ENCODE results near the gene ZNF716.
A peak's percentile ranks its signal among the peaks of the same experiment; 100 is the strongest.
"Not testable (repeated sequence)": the region's sequence is repeated elsewhere in the genome, so short reads cannot be mapped to it uniquely, and the experiment has no call there.

Gene ZNF716

DNA sequence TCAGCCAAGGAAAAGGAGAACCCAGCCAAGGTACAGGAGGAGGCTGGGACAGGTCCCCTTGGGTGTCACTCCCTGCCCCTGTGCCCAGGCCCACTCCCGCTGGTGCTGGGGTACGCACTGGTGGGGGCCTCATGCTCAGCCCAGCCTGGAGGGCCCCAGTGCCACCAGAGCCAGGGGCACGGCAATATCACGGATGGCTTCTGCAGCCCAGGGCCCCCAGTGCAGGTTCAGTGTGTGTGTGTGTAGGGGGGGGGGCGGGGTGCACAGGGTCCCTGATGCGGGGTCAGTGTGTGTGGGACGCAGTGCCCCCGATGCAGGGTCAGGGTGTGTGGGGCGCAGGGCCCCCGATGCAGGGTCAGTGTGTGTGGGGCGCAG, 23.4 kb upstream of the ZNF716 start:
- no peak for DNase-seq (ENCODE audit: low spot score)

DNA sequence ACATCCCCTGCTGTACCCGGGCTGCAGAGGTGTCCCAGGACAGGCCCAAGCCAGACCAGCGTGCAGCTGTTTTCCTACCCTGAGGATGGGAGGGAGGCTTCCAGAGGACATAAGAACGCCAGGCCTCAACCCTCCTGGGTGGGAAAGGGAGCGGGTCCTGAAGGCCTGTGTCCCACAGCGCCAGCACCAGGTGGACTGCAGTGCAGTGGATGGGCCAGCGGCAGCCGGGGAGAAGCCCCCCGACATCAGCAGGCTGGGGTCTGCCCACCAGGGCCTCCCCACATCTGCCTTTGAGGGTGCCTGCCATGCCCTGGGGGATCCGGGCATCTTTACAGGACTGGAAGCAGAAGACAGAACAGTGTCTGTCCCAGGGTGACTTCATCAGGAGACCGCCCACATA, 22.8 kb upstream of the ZNF716 start:
- no peak for DNase-seq (ENCODE audit: low spot score)

DNA sequence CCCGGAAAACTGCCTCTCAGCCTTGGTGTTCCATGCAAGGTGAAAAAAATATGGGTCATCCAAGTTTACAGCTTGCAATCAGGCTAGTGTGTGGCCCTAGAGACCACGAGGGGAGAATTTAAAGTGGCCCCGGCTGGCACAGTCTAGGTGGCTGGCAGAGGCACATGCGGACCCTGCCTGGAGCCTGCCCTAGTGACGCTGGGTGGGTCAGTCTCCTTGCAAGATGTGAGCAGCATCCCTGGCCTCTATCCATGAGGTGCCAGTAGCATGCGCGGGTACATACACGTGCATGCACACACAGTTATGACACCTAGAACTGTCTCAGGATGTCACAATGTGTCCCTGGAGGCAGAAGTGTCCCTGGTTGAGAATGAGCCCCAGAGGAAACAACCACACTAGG, 22.4 kb upstream of the ZNF716 start:
- DNase-seq (ENCODE audit: low spot score), result no peak

DNA sequence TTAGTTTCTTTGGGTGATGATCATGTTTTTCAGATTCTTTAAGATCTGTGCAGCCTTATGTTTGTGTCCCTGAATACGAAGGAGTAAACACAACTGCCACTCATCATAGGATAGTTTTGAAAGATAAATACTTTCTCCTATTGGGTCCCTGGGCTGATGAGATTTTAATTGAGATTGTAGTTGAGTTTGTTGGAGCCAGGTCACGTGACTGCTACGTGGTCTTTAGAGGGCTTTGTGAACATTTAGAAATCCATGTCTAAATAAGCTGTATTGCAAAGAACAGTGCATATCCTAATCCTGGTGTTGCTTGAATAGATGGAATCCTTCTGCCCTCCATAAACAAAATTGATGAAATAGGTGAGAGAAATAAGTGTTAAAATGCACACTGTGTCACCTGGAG, 17.4 kb upstream of the ZNF716 start:
- no peak for DNase-seq (ENCODE audit: low spot score)

DNA sequence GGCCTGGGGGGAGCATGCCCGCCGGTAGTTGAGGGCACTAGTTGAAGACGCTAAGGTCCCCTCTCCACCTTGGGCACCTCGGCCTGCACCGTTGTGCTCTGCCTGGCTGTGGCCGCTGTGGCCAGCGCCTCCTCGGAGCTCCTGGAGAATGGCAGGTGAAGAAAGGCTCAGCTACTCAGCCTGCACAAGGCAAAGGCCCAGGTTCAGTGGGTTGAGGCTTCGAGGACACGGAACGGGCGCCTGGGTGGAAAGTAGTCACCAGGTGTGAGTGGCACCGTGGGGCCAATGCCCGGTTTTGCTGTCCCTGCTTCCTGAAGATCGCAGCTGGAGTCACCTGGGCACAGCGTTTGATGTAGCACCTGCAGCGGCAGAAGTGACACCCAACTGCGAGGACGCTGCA, 12.4 kb upstream of the ZNF716 start:
- DNase-seq (ENCODE audit: low spot score), result no peak

DNA sequence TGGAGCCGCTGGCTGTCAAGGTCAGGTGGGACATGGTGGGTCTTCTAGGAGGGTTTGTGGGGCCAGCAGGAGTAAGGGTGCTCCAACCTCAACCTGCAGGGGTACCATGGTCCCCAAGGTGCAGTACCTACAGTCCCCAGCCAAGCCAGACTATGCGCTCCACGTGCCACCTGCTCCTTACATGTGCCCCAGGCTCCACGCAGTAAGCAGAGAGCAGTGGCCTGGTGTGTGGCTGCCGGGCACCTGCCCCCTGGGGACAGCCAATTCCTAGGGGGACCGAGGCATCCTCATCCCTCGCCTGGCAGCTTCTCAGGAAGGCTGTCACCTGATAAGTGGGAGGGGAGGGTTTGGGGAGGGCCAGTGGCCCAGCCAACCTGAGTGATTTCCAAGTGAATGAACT, 11.7 kb upstream of the ZNF716 start:
- DNase-seq (ENCODE audit: low spot score), result no peak

DNA sequence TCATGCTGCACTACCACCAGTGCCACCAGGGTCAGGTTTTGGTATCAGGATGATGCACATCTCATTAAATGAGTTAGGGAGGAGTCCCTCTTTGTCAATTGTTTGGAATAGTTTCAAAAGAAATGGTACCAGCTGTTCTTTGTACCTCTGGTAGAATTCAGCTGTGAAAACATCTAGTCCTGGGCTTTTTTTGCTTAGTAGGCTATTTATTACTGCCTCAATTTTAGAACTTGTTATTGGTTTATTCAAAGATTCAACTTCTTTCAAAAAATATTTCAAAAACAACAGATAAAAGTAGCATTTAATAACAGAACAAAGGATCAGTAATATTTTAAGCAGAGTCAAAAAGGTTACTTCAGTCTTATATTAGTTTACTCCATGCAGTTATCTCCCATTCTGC, 6.4 kb upstream of the ZNF716 start:
- DNase-seq (ENCODE audit: low spot score), result no peak

DNA sequence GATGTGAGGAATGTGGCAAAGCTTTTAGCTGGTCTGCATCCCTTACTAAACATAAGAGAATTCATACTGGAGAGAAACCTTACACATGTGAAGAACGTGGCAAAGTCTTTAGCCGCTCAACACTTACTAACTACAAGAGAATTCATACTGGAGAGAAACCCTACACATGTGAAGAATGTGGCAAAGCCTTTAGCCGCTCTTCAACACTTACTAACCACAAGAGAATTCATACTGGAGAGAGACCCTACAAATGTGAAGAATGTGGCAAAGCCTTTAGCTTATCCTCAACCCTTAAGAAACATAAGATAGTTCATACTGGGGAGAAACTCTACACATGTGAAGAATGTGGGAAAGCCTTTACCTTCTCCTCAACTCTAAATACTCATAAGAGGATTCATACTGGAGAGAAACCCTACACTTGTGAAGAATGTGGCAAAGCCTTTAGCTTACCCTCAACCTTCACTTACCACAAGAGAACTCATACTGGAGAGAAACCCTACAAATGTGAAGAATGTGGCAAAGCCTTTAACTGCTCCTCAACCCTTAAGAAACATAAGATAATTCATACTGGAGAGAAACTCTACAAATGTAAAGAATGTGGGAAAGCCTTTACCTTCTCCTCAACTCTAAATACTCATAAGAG, 19.3 kb downstream of the ZNF716 start:
- DNase-seq (ENCODE audit: low spot score), result not testable (repeated sequence)

DNA sequence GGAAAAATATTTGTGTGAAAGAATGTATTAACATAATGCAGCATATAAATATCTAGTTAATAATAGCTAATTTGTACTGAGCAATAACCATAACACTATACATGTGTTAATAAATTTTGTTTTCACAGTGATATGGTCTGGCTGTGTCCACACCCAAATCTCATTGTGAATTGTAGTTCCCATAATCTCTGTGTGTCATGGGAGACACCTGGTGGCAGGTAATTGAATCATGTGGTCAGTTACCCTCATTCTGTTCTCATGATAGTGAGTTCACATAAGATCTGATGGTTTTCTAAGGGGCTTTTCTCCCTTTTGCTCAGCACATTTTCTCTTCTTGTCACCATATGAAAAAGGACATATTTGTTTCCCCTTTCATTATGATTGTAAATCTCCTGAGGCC, 30.3 kb downstream of the ZNF716 start:
- peak; percentile 20 for DNase-seq (ENCODE audit: low spot score)

DNA sequence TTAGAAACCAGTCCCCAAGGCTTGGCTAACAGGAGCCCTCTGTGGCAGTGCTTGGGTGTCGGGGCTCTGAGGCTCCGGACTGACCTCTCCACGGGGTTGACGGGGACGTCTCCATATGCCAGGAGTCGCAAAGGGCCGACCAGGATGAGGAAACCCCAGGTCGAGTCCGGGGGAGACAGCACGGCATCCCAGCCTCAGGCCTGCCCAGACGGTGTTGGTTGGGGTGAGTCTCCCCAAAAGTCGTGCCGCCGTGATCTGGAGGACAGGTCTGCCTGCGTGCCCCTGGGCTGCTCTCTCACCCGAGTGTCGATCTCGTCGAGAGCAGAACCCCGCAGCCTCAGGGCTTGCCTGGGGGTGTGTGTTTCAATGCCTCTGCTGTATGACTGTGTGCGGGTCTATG, 35.0 kb downstream of the ZNF716 start:
- not testable (repeated sequence) for DNase-seq (ENCODE audit: low spot score)

DNA sequence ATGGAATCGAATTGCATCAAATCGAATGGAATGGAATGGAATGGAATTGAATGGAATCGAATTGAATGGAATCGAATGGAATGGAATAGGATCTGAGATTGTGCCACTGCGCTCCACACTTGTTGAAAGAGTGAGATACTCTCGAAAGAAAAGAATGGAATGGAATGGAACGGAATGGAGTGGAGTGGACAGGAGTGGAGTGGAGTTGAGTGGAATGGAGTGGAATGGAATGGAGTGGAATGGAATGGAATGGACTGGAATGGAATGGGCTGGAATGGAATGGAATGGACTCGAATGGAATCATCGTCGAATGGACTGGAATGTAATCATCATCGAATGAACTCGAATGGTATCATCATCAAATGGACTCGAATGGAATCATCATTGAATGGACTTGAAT, 38.0 kb downstream of the ZNF716 start:
- DNase-seq (ENCODE audit: low spot score), result no peak

DNA sequence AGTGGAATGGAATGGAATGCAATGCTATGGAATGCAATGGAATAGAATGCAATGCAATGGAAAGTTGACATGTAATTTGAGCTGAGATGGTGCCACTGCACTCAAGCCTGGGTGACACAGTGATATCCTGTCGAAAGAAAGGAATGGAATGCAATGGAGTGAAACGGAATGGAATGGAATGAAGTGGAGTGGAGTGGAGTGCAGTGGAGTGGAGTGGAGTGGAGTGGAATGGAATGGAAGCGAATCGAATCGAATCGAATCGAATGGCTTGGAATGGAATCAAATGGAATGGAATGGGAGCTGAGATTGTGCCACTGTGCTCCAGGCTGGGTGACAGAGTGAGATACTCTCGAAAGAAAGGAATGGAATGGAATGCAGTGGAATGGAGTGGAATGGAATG, 45.1 kb downstream of the ZNF716 start:
- DNase-seq (ENCODE audit: low spot score), result not testable (repeated sequence)

DNA sequence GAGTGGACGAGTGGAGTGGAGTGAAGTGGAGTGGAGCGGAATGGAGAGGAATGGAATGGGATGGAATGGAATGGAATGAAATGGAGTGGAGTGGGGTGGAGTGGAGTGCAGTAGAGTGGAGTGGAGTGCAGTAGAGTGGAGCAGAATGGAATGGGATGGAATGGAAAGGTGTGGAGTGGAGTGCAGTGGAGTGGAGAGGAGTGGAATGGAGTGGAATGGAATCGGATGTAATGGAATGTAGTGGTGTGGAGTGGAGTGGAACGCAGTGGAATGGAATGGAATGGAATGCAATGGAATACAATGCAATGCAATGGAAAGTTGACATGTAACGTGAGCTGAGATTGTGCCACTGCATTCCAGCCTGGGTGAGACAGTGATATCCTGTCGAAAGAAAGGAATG, 46.4 kb downstream of the ZNF716 start:
- DNase-seq (ENCODE audit: low spot score), result no peak

DNA sequence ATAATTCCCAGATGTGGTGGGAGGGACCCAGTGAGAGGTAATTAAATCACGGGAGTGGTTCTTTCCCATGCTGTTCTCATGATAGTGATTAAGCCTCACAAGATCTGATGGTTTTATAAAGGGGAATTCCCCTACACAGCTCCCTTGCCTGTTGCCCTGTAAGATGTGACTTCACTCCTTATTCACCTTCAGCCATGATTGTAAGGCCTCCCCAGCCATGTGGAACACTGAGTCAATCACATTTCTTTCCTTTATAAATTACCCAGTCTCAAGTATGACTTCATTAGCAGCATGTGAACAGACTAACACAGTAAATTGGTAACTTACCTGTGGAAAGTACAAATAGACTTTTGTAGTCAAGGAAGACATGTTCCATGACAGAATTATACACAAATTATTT, 55.2 kb downstream of the ZNF716 start:
- DNase-seq (ENCODE audit: low spot score), result no peak
